Activated CD4-positive, alpha-beta T cell treated with anti-CD3 and anti-CD28 coated beads, Interleukin-2, Interleukin-6, amounts not matched to agents 100 ng/mL and 50 ng/mL, durations not matched to agents 16 hours and 8 hours (primary cell): ENCODE data around the gene EN2.
"Not testable (repeated sequence)": the region's sequence is repeated elsewhere in the genome, so short reads cannot be mapped to it uniquely, and the experiment has no call there.

Source experiments
- DNase-seq: peaks from one replicate; pipeline ENCODE4 v3.0.0-alpha.2; 2020

Gene EN2

GRCh38 chr7:155426543-155427410 is 31.2 kb upstream of the EN2 start:
- DNase-seq, result no peak

GRCh38 chr7:155427411-155428038 is 30.4 kb upstream of the EN2 start:
- no peak for DNase-seq

DNA sequence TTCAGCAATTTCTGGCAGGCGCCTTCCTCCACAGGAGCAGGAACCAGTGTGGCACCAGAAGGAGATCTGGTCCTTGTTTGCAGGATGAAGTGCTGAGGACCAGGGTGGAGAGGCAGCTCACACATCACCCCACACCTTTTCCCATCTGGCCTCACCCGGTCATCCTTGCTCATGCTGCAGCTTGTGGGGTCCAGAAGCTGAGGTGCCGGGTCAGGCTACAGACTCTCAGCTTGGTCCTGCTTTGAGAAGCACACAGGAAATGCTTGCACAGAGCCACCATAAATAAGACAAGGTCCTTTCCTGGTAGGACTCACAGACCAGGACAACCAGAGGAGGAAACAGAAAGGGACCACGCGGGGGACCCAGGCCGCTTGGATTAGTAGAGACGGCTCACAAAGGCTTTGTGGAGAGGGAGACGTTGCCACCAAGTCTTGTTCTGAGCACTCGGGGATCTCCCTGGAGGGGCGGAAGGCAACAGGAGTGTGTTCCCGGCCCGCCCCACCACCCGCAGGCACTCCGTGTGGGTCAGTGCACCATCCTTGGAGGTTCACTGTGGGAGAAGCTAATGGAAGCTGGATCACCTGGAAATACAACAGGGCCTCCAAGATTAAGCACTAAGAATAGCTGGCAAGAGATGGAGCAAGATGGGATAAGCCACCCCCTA is 29.6 kb upstream of the EN2 start:
- no peak for DNase-seq

GRCh38 chr7:155429651-155430050 is 28.3 kb upstream of the EN2 start:
- no peak for DNase-seq

- no peak for DNase-seq
Measured at GRCh38 chr7:155430606-155431005, 27.3 kb upstream of the EN2 start.

- DNase-seq, result no peak
Measured at GRCh38 chr7:155431231-155431630, 26.7 kb upstream of the EN2 start.

- DNase-seq, result no peak
Measured at GRCh38 chr7:155431711-155432110, 26.2 kb upstream of the EN2 start.

DNA sequence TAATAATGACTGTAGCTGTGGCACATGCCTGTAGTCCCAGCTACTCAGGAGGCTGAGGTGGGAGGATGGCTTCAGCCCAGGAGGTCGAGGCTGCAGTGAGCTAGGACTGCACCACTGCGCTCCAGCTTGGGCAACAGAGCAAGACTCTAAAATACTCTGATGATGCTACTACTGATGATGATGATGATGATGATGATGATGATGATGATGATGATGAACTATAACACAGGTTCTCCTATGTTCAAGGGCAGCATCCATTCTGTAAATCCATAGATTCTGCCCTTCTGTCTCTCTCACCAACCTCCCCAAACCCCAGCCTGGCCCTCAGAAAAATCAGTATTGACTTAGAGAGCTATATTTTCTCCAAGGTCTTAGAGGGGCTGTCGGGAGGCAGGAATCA is 22.8 kb upstream of the EN2 start:
- DNase-seq, result no peak

DNA sequence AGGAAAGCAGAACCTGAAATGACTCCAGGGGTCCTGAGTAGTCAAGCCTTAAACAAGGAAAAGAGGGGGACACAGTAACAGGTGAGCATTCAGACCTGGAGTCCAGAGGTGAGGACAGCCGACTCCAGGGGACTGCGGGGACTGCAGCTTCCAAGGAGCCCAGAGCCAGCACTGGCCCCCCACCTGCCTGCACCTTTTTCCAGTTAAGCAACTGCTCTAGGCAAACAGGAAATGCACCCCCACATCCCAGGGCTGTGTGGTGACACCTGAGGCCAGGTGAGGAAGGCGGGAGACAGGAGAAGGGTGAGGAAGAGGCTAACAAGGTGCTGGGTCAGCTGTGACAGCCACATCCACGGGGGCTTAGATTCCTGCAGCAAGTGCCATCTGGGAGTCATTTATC is 20.1 kb upstream of the EN2 start:
- no peak for DNase-seq

DNA sequence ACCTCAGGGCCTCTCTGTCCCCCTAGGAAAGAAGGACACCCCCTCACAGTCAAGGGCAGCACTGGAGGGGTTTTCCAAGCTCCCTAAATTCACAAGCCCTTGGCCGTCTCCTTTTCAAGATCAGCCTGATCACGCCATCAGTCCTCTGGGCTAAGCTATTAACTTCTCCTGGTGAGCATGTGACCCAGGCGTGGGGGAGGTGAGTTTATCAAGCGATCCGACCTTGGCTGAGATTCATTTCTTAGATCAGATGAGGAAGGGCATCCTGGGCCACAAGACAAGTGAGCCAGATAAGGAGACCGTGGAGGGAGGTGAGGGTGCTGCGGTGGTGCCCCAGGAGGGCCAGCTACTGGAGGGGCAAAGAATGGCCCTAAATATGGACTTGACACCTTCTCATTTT is 19.2 kb upstream of the EN2 start:
- no peak for DNase-seq

GRCh38 chr7:155439311-155440017 is 18.5 kb upstream of the EN2 start:
- DNase-seq, result no peak

GRCh38 chr7:155440018-155440410 is 17.9 kb upstream of the EN2 start:
- no peak for DNase-seq

- no peak for DNase-seq
Measured at GRCh38 chr7:155441856-155442255, 16.1 kb upstream of the EN2 start.

DNA sequence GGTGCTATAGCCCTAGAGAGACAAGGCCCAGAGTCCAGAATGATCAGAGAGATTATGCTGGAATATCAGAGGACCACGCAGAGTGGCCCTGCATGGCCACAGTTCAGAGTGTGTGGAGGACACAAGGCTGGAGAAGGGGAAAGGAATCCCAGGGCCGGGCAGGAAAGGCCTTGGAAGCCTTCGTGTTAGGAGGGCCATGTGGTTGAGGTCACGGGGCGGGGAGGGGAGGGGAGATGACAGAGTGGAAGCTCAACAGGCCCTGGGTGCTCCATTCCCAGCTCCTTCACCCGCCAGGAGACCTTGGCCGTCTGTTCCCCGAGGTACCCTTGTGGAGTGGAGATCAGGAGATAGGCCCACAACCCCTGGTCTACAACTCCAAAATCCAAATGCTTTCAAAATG is 13.2 kb upstream of the EN2 start:
- no peak for DNase-seq

DNA sequence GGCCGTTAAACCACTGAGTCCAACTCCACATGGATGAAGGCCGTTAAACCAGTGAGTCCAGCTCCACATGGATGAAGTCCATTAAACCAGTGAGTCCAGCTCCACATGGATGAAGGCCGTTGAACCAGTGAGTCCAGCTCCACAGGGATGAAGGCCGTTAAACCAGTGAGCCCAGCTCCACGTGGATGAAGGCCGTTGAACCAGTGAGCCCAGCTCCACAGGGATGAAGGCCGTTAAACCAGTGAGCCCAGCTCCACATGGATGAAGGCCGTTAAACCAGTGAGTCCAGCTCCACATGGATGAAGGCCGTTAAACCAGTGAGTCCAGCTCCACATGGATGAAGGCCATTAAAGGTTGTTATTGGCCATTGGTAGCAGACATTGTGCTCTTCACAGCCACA is 12.3 kb upstream of the EN2 start:
- DNase-seq, result not testable (repeated sequence)

DNA sequence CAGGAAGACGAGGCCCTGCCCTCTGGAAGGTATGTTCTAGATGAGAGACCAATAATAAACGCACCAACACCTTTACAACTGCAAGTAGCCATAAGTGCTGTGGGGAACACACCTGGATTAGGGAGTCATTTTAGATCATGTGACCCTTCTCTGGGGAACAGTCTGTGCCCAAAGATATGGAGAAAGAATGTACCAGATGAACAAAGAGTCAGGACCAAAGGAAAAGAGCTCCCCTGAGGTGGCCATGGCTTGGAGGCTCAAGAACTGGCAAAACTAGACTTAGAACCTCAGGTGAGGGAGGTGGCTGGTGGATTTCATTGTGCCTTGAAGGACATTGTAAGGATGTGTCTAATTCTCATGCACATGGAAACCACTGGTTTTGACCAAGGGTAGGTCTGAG is 10.3 kb upstream of the EN2 start:
- DNase-seq, result no peak

DNA sequence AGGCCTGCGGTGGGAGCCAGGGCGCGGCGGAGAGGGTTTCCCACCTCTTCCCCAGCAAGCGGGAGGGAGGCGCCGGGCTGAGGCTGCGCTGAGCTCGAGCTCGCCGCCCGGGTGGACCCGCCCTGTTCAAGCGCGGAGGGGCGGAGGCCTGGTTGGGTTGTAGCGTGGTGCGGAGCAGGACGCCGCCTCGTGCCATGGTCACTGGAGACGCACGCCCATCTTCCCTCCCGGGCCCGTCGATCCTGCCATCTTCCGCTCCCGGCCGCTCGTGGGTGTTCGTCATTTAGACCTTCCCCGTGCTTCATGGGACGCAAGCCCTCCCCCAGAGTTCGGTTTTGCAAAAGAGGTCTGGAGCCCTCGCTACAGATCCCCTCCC is 9.3 kb upstream of the EN2 start:
- no peak for DNase-seq

DNA sequence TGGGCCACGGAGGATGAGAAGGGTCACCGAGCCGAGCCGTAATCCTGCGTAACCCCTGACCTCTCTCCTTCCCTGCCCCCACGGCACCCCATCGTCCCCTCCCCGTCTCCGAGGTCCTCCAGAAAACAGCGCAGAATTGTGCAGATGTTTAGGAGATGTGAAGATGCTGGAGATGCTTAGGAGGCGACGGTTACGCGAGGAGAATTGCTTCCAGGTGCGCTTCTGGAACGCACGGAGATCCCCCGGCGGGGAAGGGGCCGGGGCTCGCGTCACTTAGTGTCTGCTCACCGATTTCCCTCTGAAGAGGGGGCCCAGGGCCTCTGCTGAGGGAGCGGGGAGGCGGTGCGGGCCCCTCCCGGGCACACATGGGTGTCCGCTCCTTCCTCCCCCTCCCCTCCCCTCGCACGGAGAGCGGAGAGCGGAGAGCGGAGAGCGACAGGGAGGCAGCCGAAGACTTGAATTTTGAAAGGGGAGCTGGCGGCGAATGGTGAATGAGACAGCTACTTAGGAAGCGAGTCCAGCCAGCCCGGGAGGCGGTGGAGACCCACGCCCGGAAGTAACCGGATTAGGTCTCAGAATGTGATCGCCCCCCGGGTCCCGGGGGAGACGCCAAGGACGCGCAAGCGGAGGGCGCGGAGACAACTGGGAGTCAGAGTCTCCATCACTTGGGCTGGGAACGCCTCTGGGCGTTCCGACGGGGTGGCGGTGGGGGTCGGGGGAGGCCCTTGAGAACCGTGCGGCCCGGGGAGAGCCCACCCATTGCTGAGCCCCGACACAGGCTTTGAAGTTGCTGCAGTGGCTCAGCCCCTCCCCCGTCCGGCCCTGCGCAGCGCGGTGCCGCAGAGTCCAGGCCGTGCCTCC is 8.7 kb upstream of the EN2 start:
- no peak for DNase-seq

DNA sequence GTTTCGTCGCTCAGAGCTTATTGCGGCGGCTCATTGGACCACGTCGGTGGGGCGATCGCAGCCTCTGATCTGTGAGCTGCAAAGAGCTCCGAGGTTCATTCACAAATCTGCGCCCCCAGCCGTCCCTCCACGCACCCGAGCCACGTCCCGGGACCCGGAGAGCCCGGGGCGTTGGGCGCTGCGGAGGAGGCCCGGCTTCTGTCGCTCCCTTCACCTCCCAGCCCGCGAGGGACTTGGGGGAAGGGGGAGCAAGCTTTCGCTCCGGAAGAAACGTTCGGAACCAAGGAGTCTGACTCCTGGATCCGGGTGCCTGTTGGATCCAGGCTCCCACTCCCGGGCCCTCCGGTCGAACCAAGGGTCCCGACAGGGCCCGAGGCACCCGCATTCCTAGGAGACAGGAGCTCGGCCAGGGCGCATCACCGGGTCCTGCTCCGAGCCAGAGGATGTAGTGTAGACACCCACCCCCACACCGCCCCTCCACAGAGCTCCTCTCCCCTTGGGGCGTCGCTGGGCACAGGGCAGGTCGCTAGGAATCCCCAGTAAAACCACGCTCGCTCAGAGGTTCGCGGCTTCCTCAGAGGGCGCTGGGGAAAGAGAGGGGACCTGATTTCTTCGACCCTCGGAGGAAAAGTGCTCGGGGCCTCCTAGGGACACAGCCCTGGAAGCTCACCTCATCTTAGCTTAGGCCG is 7.9 kb upstream of the EN2 start:
- DNase-seq, result no peak

DNA sequence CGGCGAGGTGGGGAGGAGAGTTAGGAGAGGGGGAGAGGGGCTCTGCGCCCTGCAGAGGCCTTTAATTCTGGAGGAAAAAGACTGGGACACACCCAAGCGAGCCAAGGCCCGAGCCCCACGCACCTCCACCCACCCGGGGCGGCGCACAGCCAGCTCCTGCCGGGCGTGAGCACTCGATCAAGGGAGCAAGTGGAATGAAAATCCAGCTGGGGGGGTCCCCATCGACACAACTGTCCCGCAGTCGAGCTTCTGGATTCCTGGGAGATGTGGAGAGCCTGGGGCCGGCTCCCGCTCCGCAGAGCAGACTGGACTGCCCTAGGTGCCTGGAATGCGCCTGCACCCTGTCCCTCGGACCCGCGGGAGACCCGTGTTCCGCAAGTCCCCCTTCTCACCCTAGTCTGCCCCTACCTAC is 7.4 kb upstream of the EN2 start:
- DNase-seq, result no peak

- DNase-seq, result no peak
Measured at GRCh38 chr7:155450970-155451801, 6.7 kb upstream of the EN2 start.
